Lower leg skin (tissue), 3 donors: Measurements from ENCODE around the gene ZDHHC14.

Experiments used
- CTCF ChIP-seq, 3 donors: fragments of 450-650 bp; IDR thresholded peaks; one replicate each; pipeline ENCODE4 v1.5.1; 2016; ENCODE audit warnings: antibody characterized with exemption in 3 of 3, mild to moderate bottlenecking in 3 of 3, moderate library complexity in 2 of 3
- POLR2A ChIP-seq, 2 donors: fragments of 450-650 bp; IDR thresholded peaks; one replicate each; pipeline ENCODE4 v1.6.1; 2016 to 2017; ENCODE audit warnings: antibody characterized with exemption in 2 of 2, mild to moderate bottlenecking in 1 of 2, moderate library complexity in 1 of 2

GRCh38 chr6:157546321-157546720 lies 165.3 kb downstream of the ZDHHC14 start:
- TF ChIP-seq CTCF (IDR thresholded peaks at IDR 0.05) (no peak), POLR2A (IDR thresholded peaks at IDR 0.05) (no peak)
